ES-I3 (cell line): ENCODE measurements around the gene NFAT5.

Experiments
- H3K36me3 ChIP-seq: 2 replicates; pipeline ENCODE4 v1.6.1; 2013; ENCODE audit warnings: mild to moderate bottlenecking, low read length, control low read depth, moderate library complexity; ENCODE audit not compliant: insufficient read depth
- H3K4me1 ChIP-seq: 2 replicates; pipeline ENCODE4 v1.6.1; 2013; ENCODE audit warnings: mild to moderate bottlenecking, control low read depth, low read length; ENCODE audit not compliant: insufficient read depth
- H3K9ac ChIP-seq: 2 replicates; pipeline ENCODE4 v1.6.1; 2013; ENCODE audit warnings: low read depth, mild to moderate bottlenecking, low read length, moderate library complexity
- H3K9me3 ChIP-seq: 2 replicates; pipeline ENCODE4 v1.6.1; 2013; ENCODE audit warnings: mild to moderate bottlenecking, low read length, moderate library complexity; ENCODE audit not compliant: control insufficient read depth, insufficient read depth

The NFAT5 gene

DNA sequence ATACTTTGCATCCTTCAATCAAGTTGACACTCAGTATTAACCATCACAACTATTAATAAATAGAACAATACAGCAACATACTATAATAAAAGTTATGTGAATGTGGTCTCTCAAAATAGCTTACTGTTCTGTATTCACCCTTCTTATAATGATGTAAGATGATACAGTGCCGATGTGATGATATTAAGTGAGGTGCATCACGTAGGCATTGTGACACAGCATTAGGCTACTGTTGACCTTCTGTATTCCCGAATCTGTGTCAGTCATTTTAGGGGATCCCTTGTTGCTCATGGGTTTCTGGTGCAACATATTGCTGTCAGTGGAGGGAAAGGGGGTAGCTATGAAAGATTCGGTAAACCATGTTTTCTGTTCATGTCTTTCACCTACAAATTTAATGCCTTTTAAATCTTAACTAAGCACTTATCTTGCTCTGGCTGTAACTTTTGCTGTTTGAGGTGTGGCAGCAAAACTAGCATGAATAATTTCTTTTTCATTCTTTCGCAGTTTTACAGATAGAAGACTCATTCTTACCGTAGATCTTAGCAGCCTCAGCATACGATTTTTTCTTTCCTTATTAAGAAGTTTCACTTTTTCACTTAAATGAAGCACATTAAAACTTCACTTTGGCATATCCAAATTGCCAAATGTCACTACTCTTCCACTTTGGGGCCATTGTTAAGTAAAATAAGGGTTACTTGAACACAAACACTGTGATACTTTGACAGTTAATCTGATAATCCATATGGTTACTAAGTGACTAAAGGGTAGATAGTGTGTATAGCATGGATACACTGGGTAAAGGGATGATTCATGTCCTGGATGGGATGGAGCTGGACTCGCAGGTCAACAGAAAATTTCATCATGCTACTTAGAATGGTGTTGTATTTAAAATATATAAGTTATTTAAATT lies 29.6 kb downstream of the NFAT5 start:
- Histone ChIP-seq H3K9me3 (no peaks in the 10 kb centered on the region), H3K4me1 (no peaks in the 10 kb centered on the region), H3K9ac (no peak overlapping the region), H3K36me3 (no peaks in the 10 kb centered on the region)

GRCh38 chr16:69596801-69597200 lies 31.0 kb downstream of the NFAT5 start:
- Histone ChIP-seq H3K9me3 (no peaks in the 10 kb centered on the region), H3K9ac (no peak overlapping the region), H3K4me1 (no peaks in the 10 kb centered on the region), H3K36me3 (no peaks in the 10 kb centered on the region)

DNA sequence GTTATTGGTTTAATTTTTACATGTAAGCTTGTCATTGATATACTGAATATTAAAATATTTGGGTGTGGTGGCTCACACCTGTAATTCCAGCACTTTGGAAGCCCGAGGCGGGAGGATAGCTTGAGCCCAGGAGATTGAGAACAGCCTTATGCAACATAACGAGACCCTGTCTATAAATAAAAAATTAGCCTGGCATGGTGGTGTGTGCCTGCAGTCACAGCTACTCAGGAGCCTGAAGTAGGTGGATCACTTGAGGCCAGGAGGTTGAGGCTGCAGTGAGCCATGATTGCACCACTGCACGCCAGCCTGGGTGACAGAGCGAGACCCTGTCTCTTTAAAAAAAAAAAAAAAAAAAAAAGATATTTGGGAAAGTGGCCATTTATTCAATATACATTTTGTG lies 32.3 kb downstream of the NFAT5 start:
- H3K36me3 ChIP-seq: no peaks in the 10 kb centered on the region
- no peaks in the 10 kb centered on the region for H3K9me3 ChIP-seq
- no peak overlapping the region for H3K9ac ChIP-seq
- H3K4me1 ChIP-seq: no peaks in the 10 kb centered on the region

GRCh38 chr16:69599731-69600130 lies 34.0 kb downstream of the NFAT5 start:
- H3K9ac ChIP-seq: no peak overlapping the region
- no peaks in the 10 kb centered on the region for H3K4me1 ChIP-seq
- no peaks in the 10 kb centered on the region for H3K9me3 ChIP-seq
- H3K36me3 ChIP-seq: no peaks in the 10 kb centered on the region

GRCh38 chr16:69600202-69600601 lies 34.4 kb downstream of the NFAT5 start:
- Histone ChIP-seq H3K36me3 (no peaks in the 10 kb centered on the region), H3K4me1 (no peaks in the 10 kb centered on the region), H3K9ac (no peak overlapping the region), H3K9me3 (no peaks in the 10 kb centered on the region)

GRCh38 chr16:69601250-69601649 lies 35.5 kb downstream of the NFAT5 start:
- H3K36me3 ChIP-seq: no peaks in the 10 kb centered on the region
- H3K4me1 ChIP-seq: no peaks in the 10 kb centered on the region
- no peaks in the 10 kb centered on the region for H3K9me3 ChIP-seq
- H3K9ac ChIP-seq: no peak overlapping the region

DNA sequence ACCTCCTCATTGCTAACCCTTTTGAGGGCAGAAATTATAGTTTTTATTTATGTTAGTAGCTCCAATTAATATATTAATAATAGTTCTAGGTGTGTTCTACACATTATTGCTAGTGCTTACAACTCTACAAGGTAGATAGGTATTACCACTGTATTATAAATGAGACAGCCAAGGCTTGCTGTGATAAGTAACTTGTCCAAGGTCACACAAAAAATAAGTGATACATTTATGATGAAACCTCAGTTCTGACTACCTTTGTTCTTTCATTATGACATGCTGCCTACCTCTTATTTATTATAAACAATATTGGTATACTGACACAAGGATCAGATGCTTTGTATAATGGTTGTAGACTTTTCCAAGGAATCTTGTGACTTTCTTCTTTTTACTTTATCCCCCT lies 41.2 kb downstream of the NFAT5 start:
- H3K9ac ChIP-seq: no peak overlapping the region
- peaks cover 20% of the 10 kb centered on the region for H3K4me1 ChIP-seq
- H3K9me3 ChIP-seq: no peaks in the 10 kb centered on the region
- H3K36me3 ChIP-seq: no peaks in the 10 kb centered on the region

DNA sequence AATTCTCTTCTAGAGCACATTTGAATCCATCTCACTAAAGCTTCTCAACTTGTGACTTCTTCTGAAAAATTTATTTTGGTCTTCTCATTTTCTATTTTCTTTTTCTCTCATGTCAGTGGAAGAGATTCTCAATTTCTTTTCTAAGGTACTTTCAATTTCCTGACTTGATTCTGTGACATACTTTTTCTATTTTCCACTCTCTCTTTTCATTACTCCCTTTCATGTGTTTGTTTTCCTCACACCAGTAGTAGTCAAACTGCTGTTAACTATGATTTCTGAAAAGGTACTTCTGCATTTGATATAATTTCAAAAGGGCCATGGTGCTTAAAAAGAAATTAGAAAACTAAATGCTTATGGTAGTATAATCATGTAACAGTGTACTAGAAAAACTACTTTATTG lies 41.9 kb downstream of the NFAT5 start:
- no peaks in the 10 kb centered on the region for H3K36me3 ChIP-seq
- no peak overlapping the region for H3K9ac ChIP-seq
- H3K9me3 ChIP-seq: no peaks in the 10 kb centered on the region
- peaks cover 20% of the 10 kb centered on the region for H3K4me1 ChIP-seq

- H3K4me1 ChIP-seq: peaks cover 27% of the 10 kb centered on the region
- no peaks in the 10 kb centered on the region for H3K9me3 ChIP-seq
- H3K9ac ChIP-seq: no peak overlapping the region
These were observed 44.6 kb downstream of the NFAT5 start for GRCh38 chr16:69610356-69610755.

DNA sequence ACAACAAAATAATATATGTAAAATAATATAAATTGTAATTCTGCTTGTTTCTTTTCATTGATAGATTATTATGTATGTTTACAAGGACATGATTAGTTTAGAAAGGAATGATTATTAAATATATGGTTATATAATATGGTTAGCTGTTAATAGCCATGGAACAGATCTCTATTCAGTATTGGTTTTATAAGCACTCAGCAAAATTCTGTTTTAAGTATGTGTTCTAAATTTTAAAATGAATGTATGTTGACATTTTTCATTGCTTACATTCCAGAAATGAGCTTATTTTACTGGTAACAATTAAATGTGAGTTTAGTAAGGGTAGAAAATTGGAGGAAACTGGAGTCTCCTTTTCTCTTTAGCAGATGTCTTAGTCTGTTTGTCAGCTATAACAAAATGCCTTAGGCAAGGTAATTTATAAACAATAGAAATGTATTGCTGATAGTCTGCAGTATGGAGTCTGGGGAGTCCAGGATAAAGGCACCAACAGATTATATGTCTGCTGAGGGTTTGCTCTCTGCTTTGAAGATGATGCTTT lies 45.4 kb downstream of the NFAT5 start:
- Histone ChIP-seq H3K4me1 (peaks cover 27% of the 10 kb centered on the region), H3K9me3 (no peaks in the 10 kb centered on the region), H3K36me3 (no peaks in the 10 kb centered on the region), H3K9ac (no peak overlapping the region)

More at GRCh38 chr16:69610356-69610755, 44.6 kb downstream of the NFAT5 start:
- no peaks in the 10 kb centered on the region for H3K36me3 ChIP-seq

DNA sequence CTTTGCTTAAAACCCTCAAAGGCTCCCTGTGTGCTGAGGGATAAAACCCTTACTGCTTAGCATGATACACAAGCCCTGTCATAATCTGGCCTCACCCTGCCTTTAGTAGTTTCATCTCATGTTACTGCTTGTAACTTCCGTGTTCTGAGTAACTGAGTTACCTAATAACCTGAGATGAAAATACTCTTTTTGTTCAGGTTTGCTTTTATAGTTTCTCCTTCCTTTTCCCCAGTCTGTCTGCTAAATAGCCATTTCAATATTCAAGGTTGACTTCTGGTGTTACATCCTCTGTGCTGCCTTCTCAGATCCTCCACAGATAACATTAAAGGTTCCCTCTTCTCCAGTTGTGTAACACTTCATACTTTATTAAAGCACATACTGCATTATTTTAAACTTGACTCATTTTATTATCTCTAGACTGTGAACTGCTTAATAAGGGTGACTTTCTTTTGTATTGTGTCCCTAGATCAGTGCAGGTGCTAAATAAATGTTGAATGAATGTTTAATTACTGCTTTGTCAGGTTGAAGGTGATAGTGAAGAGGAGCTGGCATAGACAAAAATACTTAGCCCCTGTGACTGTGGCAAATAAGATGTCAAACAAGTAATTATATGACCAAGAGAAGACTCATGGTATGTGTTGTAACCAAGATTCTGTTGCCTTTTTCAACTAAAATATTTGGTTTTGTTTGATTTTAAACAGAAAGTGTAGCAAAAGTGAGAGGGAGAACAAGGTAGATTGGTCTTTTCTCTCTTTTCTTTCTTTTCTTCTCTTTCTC lies 47.8 kb downstream of the NFAT5 start:
- Histone ChIP-seq H3K9ac (no peak overlapping the region), H3K4me1 (peaks cover 27% of the 10 kb centered on the region), H3K9me3 (no peaks in the 10 kb centered on the region), H3K36me3 (no peaks in the 10 kb centered on the region)

GRCh38 chr16:69615528-69615927 lies 49.8 kb downstream of the NFAT5 start:
- H3K9me3 ChIP-seq: no peaks in the 10 kb centered on the region
- peaks cover 15% of the 10 kb centered on the region; the same call in 1 of the 2 replicates for H3K4me1 ChIP-seq
- H3K9ac ChIP-seq: no peak overlapping the region
- no peaks in the 10 kb centered on the region for H3K36me3 ChIP-seq

DNA sequence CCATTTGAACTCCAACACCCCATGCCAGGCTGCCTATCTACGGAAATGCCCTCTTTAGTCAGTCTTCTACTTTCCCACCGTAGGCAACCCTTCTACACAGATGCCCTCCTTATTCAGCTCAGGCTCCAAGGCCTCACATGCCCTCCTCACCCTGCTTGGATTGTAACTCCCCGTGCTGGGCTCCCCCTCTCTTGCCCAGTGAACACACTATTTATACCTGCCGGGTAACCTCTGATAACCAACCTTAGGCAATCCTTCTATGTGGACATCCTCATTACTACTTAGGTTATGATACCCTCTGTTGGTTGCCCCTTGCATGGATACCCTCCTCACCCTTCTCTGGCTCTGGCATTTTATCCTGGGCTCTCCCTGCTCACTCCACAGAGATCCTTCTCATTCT lies 50.3 kb downstream of the NFAT5 start:
- H3K4me1 ChIP-seq: peaks cover 12% of the 10 kb centered on the region; the same call in 1 of the 2 replicates

DNA sequence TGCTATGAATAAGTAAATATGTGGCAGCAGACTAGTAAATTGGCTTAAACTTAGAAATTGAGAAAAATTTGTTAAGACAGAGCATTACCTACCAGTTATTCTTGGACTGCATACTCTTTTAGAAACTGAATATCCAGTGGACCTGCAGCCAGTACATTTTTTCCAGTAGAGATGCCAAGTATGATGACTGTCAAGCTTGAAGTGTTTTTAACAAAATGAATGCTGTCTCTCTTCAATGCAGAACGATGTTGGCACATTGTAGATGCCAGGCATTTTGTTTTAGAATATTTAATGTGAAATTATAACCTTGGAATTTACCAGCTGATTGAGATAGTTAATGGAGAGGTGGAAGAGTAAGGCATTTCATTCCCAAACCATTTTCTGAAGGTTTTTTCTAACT lies 52.5 kb downstream of the NFAT5 start:
- Histone ChIP-seq H3K4me1 (peaks cover 2% of the 10 kb centered on the region; the same call in 1 of the 2 replicates), H3K9ac (no peak overlapping the region), H3K9me3 (no peaks in the 10 kb centered on the region), H3K36me3 (no peaks in the 10 kb centered on the region)

More for the DNA sequence above, 50.3 kb downstream of the NFAT5 start:
- Histone ChIP-seq H3K9ac (no peak overlapping the region), H3K36me3 (no peaks in the 10 kb centered on the region), H3K9me3 (no peaks in the 10 kb centered on the region)
